HG03280 (cell line): Measurements from ENCODE around the gene ATRX.
"Not testable (repeated sequence)": the region's sequence is repeated elsewhere in the genome, so short reads cannot be mapped to it uniquely, and the experiment has no call there.

Experiments used
- ATAC-seq: cut with Tn5 transposase; IDR thresholded peaks from one replicate; pipeline ENCODE4 v1.9.1; 2021; ENCODE audit warnings: mild to moderate bottlenecking, moderate library complexity; ENCODE audit not compliant: unreplicated experiment

Gene ATRX

DNA sequence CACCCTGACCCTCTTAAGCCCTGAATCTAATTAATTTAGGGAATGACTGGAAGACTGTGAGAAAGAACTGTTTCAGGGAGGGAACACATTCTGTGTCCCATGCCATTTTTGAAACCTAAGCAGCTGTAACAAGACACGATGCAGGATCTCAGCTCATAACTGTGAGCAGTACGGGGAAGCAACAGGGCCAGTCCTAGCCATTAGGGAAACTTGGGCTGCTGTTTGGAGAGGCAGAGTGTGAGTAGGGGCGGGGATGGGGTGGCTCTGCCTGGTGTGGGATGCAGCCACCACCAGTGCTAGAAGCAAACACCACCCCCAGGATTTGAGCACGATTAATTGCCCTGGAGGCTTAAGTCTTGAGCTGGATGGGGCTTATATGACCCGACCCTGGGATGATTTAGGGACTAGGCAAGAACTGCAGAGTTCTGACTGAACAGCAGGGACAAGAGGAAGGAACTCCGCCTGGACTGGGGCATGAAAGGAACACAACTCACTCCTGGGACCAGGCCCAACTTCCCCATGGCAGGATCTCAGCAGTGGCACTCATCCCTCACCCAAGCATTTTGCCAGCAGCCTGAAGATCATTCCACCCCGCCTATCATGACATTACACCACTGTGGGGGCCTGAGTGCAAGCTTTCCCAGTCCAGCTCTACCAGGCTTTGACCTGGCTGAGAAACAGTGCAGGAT lies 43.1 kb downstream of the ATRX start:
- no peak for ATAC-seq

DNA sequence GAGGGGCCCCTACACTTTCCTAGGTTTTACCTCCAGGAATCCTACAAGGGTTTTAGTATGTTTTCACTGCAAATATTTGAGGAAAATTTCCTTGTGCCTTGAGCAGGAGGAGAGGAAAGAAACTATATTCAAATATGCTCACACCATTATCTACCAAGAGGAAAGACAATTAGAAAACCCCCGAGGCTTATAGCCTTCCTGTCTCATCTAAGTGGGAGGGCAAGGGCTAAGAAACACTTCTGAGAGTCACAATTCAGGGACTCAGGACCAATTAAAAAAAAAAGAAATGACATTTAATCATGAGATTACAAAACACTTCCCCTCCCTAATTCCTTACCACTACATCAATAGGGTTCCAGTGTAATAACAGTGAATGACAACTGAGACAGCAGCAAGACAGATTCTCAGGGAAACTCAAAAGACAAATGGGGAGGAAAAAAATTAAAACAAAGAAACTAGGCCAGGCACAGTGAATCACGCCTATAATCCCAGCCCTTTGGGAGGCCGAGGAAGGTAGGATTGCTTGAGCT lies 45.6 kb downstream of the ATRX start:
- no peak for ATAC-seq

DNA sequence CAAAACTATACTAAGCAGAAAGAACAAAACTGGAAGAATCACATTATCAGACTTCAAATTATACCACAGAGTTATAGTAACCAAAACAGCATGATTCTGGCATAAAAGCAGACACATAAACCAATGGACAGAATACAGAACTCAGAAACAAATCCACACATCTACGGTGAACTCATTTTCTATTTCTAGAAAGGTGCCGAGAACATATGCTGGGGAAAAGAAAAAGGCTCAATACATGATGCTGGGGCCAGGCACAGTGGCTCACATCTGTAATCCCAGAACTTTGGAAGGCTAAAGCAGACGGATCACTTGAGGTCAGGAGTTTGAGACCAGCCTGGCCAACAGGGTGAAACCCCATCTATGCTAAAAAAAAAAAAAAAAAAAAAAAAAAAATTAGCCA lies 52.7 kb downstream of the ATRX start:
- no peak for ATAC-seq

DNA sequence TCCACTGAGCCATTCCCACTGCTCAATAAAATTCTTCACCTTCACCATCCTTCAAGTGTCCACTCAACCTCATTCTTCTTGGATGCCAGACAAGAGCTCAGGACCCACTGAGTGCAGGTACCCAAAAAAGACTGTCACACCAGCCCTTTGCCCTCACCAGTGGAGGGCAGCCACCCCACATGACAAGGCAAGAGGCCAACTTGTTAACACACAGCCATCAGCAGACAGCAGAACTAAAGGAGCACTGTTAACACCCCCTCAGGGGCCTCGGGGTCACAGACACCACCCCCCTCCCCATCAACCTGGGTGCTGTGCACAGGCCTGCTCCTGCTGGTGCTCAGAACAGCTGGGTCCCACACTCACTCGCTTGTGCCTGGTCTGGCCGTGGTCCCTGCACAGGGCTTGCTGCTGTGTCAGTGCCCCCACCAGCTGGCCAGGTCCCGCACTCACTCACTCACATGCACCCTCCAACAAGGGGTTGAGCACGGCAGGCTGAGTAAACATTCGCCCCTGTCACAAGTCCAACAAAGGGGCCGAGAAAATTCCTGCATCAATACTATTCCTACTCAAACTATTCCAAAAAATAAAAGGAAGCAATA lies 54.1 kb downstream of the ATRX start:
- no peak for ATAC-seq

DNA sequence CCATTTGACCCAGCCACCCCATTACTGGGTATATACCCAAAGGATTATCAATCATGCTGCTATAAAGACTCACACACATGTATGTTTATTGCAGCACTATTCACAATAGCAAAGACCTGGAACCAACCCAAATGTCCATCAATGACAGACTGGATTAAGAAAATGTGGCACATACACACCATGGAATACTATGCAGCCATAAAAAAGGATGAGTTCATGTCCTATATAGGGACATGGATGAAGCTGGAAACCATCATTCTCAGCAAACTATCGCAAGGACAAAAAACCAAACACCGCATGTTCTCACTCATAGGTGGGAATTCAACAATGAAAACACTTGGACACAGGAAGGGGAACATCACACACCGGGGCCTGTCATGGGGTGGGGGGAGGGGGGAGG lies 59.9 kb downstream of the ATRX start:
- ATAC-seq = not testable (repeated sequence)

DNA sequence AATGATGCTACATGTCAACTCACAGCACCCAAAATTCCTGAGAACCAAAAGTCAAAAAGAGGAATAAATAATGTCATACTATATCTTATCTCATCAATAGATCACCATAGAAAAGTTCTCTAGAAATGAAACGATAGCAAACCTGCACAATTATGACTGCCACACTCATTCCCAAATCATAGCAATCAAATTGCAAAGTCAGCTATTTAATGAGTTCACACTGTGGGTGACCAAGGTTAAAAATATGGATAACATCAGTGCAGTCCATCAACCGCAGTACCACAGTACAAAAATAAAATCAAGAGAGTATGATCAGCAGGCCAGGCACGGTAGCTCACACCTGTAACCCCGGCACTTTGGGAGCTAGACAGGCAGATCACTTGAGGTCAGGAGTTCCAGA lies 62.3 kb downstream of the ATRX start:
- no peak for ATAC-seq

DNA sequence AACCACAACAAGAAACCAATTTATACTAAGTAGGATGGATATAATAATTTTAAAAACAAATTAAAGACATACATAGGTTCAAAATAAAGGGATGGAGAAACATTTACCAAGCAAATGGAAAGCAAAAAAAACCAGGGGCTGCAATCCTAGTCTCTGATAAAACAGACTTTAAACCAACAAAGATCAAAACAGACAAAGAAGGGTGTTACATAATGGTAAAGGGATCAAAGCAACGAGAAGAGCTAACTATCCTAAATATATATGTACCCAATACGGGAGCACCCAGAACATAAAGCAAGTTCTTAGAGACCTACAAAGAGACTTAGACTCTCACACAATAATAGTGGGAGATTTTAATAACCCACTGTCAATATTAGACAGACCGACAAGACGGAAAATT lies 66.6 kb downstream of the ATRX start:
- ATAC-seq = no peak

DNA sequence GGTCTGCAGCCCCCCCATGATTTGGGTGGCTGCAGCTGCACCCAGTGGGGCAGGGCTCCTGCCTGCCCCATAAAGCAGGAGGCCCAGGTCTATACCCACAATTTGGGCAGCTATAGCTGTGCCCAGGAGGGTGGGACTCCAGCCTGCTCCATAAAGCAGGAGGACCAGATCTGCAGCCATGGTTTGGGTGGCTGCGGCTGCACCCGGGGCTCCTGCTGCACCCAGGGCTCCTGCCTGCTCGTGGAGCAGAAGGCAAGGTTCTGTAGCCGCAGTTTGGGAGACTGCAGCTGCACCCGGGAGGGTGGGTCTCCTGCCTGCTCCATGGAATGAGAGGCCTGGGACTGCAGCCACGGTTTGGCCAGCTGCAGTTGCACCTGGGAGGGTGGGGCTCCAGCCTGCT lies 81.1 kb downstream of the ATRX start:
- ATAC-seq = no peak

DNA sequence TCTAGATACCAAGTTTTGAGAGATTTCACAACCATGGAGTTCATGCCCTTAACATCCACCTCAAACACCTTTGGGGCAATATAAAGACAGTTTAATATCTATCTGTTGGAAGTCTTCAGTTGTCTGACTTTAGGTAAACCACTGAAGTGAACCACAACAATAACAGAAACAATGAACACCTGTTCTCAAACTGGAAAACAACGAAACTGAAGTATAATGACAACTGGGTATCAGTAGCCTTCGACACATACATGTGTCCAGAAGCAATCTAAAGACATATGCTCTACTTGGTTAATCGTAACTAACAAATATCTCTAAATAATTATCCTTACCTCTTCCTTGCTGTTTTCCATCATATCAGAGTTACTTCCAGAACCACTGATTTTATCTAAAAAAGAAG lies 87.8 kb downstream of the ATRX start:
- no peak for ATAC-seq

DNA sequence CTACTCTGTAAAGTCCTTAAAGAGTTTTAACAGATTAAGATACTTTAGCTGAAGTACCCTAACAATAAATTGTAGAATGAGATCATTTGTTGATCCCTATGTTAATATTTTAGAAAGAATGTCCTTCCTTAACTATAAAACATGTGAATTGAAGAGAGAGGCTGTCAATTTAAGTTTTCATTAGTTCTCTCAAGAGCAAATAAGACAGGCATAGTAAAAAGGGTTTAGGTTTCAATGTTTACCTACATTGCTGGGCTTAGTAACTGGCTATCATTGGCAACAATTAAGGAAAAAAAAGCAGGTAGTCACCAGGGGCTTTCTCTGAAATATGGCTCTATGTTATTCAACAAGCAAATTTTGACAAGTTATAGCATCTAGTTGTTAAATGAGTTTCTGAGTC lies 91.5 kb downstream of the ATRX start:
- no peak for ATAC-seq

DNA sequence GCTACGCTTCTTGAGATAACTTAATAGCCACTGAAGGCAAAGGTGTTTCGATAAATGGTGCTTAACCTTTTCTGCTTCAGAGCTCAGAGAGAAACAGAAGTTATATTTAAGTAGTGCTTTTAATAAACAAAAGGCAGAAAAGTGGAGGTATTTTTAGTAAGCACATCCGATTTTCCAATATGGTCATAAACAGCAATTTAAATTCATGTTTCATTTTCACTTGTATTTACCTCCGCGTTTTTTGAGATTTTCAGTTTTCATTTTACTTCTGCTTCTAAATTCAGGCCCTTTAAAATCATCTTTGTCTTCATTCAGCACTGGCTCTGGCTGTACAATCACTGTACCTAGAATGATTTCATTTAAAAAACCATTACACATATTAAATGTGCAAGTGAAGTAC lies 92.4 kb downstream of the ATRX start:
- no peak for ATAC-seq

DNA sequence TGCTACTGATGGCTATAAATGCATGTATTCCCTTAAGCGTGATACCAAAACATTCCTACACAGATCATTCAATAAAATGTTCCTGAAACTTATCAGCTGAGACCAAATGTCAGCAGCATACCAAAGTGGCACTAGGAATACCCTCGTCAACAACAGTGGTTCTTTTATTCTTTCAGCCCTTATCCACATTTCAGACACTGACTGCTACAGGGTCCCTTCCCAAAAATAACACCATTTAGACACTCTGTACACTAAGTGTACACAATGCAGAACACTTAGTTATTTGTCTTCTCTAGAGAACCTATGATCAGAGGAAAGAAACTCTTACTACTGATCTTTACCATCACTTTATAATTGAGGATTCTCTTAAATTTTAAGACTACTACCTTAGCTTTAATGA lies 94.1 kb downstream of the ATRX start:
- no peak for ATAC-seq

DNA sequence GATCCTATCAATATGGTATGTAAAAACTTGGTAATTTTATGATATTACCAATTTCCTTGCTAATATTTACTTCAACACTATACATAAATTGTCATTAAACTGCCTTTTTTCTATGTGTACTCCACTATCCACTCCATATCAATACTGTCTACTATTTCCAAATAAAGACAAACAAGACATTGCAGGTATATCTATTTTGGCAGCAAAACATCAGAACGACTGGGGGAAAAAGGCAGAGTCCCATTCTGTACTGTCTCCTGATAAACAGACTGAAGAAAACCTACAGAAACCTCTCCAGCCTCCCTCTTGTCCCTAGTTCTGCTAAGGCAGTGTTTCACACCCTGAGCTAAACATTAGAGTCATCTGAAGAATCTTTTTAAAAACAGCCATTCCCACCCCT lies 96.6 kb downstream of the ATRX start:
- no peak for ATAC-seq

DNA sequence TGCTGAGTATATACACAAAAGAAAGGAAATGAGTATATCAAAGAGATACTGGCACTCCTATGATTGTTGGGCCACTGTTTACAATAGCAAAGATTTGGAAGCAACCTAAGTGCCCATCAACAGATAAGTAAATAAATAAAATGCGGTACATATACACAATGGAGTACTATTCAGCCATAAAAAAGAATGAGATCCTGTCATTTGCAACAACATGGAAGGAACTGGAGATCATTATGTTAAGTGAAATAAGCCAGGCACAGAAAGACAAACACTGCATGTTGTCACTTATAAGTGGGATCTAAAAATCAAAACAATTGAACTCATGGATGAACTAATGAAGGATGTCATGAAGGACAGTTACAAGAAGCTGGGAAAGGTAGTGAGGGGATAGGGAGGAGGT lies 100.3 kb downstream of the ATRX start:
- ATAC-seq = not testable (repeated sequence)

DNA sequence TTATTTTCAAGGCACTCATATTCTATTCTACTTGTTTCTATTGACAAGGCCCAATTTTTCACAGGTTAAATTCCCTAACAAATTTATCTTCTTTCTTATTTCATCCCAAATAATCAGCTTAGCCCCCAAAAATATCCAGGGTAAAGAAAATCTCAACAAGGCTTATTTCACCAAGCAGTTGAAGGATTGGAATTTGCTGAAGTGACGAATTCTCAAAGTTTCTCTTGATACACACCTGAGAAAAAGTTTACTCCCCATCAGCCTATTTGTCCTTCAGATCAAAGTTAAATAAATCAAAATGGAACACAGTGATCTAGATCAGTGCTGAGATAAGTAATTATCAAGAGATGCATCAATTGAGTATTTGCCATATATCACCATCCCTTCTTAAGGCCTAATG lies 106.9 kb downstream of the ATRX start:
- no peak for ATAC-seq

DNA sequence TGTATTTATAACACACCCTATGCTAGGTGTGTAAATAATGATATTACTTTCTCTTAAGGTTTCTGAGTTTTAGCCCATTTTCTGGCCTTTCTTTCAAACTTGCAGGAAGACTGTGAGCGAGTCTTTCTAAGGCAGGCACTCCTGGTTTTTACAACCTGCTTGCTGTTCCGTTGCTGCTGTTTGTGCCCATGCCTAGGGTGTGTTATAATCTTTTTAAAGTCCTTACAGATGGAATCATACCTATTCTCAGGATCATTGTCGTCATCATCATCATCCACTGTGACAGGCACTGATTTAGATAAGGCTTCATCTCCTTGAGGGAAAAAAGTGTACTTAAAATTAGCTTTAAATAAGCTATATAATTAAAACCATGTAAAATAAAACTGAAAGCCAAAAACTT lies 110.0 kb downstream of the ATRX start:
- ATAC-seq = no peak

DNA sequence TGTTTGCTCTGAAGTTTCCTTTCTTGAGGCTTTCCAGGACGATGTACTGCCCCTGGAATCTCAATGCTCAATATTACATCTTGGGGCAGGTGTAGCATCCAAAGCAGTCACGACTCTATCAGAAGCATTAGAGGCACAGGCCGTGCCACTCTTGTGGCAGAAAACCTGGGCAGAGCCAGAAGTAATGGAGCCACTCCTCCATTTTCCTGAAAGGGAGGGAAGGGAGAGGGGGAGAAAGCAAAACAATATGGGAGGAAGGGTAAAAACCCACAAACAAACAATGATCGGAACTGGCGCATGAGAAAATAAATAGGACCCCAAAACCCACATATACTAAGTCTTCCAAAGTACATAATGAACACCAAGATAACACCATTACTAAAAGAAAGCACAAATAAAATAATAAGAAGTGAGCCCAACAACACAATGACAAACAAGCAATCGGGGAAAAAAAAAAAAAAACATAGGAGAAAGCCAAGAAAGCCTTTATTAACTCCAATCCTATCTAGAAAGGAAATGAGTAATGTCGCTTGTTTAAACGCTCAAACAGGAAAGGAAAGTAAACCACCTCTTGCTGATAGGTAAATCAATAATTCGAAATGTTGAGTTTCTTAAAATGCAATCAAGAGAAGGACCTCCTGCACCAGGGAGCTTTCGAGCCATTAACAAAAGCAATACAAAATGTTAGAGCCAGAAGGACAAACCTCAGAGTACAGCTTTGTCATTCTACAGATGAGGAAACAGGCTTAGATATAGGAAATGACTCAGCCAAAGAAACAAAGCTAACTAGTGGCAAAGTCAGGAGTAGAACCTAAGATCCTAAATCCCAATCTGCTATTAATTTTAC lies 117.4 kb downstream of the ATRX start:
- ATAC-seq = no peak

DNA sequence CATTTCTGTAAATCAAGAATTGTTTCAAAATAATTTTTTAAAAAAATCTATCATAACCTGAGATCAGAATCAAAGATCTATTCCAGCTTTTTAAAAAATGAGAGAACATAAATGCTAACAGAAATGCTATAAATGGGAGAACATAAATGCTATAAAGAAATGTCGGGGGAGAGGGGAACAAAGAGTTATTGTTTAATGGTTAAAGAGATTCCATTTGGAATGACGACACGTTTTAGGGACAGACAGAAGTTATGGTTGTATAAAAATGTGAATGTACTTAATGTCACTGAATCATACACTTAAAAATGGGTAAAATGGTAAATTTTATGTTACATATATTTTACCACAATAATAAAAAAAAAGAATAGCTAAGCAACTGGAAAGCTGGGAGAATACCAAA lies 127.1 kb downstream of the ATRX start:
- no peak for ATAC-seq

DNA sequence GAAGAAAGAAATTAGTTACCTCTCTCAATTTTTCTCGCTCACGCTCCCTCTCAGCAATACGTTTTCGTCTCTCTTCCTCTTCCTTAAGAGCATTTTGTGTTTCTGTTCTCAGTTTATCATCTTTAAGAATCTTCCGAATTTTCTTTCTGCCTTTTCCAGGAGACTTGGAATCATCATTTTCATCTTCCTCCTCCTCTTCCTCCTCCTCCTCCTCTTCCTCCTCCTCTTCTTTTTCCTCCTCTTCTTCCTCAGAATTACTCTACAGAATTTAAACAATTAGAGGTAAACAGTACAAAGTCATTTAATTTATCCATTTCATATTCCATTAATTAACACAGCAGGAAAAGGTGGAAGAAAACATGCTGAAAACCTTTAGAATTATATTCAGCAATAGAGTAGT lies 133.9 kb downstream of the ATRX start:
- no peak for ATAC-seq

DNA sequence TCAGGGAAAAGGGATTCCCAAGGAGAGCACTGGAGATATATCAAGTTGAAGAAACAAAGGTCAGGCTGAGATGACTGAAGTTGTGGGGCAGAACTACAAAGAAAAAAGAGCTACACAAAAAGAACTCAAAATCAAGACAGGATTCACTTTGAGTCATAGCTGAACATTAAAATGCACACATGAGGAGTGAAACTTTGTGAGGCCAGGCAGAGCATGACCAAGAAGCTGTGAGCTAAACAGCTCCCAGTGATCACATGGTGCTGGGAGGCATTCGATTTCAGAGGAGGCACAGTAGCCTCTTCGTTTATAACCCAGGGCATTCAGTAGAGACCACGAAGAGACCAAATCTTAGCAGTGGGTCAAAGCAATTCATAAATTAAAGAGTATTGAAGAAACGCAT lies 145.3 kb downstream of the ATRX start:
- no peak for ATAC-seq

DNA sequence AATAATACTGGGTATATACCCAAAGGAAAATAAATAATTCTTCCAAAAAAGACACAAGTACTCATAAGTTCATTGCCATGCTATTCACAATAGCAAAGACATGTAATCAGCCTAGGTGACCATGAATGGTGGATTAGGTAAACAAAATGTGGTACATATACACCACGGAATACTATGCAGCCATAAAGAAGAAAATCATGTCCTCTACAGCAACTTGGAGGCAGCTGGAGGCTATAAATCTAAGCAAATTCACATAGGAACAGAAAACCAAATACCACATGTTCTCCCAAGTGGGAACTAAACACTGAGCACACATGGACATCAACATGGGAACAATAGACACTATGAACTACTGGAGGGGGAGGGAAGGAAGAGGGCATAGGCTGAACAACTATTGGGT lies 146.2 kb downstream of the ATRX start:
- ATAC-seq = no peak

DNA sequence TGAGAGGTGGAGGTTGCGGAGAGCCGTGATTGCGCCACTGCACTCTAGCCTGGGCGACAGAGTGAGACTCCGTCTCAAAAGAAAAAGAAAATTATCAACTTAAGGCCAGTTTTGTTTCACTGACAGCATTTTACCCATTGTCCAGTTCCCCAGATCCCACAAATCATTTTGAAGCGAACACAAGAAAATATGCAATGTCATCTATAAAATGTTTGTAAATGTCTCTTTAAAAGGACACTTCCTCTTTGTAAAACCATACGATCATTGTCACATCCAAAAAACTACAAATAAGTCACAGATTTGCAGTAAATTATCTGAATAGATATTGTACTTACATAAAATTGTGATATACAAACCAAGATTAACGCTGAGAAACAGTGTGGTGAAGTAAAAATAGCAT lies 147.6 kb downstream of the ATRX start:
- no peak for ATAC-seq
